ENCODE data around the gene C1QBP.

GRCh38 chr17:5413682-5414081 is 25.3 kb downstream of the C1QBP start:
- TF ChIP-seq RCOR1 (IDR thresholded peaks at IDR 0.05; ENCODE audit: insufficient replicate concordance, low read length): no peak
- no peak for TF ChIP-seq MAZ (IDR thresholded peaks at IDR 0.05; ENCODE audit: borderline replicate concordance, low read depth, low read length)
